Progenitor cell of endocrine pancreas (in vitro differentiated cells): Measurements from ENCODE around the gene AIPL1. TPM values are rescaled to one million over a fixed set of nuclear protein-coding genes. Genes with fewer than 3 reads are reported as not detected.

Source experiments
- DNase-seq: peaks from one replicate; pipeline ENCODE4 v3.0.0; 2021; ENCODE audit warnings: low spot score; ENCODE audit not compliant: unreplicated experiment
- H3K27ac Mint-ChIP-seq: 2 replicates; pipeline ENCODE4 v1.8.0; 2021; ENCODE audit warnings: mild to moderate bottlenecking, moderate library complexity, mixed read lengths
- H3K27me3 Mint-ChIP-seq: 2 replicates; pipeline ENCODE4 v1.8.0; 2021; ENCODE audit warnings: mixed read lengths
- H3K36me3 Mint-ChIP-seq: 2 replicates; pipeline ENCODE4 v1.8.0; 2022; ENCODE audit warnings: mixed read lengths; ENCODE audit not compliant: insufficient read depth
- H3K4me1 Mint-ChIP-seq: 2 replicates; pipeline ENCODE4 v1.8.0; 2021; ENCODE audit warnings: low read depth, mixed read lengths
- H3K4me3 Mint-ChIP-seq: 2 replicates; pipeline ENCODE4 v1.8.0; 2021; ENCODE audit warnings: low read depth, mild to moderate bottlenecking, moderate library complexity, mixed read lengths
- H3K9me3 Mint-ChIP-seq: 2 replicates; pipeline ENCODE4 v1.8.0; 2021; ENCODE audit warnings: low read depth, mixed read lengths
- CTCF ChIP-seq: fragments of 200-600 bp; sonication (generic); IDR thresholded peaks from one replicate; pipeline ENCODE4 v1.5.0; 2021; ENCODE audit warnings: antibody characterized with exemption, mild to moderate bottlenecking; ENCODE audit not compliant: unreplicated experiment
- total RNA-seq: library from RNA; stranded (reverse); gene quantifications from 2 replicates; pipeline ENCODE4 v1.2.1, GENCODE V29; 2021

AIPL1 gene
- total RNA-seq, 1 donor from 2014 or later = not detected

- DNase-seq = no peak
- Mint-ChIP-seq H3K9me3 (peaks cover 3% of the 10 kb centered on the region), H3K4me3 (no peak overlapping the region), H3K4me1 (no peaks in the 10 kb centered on the region), H3K27ac (no peak overlapping the region), H3K36me3 (peaks cover 6% of the 10 kb centered on the region), H3K27me3 (no peaks in the 10 kb centered on the region)
- no peak for TF ChIP-seq CTCF
These were observed 32.6 kb upstream of the AIPL1 start for GRCh38 chr17:6467567-6467966.

GRCh38 chr17:6465206-6466003 lies 30.5 kb upstream of the AIPL1 start:
- Mint-ChIP-seq H3K4me3 (no peak overlapping the region), H3K9me3 (peaks cover 3% of the 10 kb centered on the region), H3K27ac (no peak overlapping the region), H3K36me3 (peaks cover 6% of the 10 kb centered on the region), H3K4me1 (no peaks in the 10 kb centered on the region), H3K27me3 (no peaks in the 10 kb centered on the region)
- DNase-seq = no peak
- TF ChIP-seq CTCF = no peak

- H3K4me1 Mint-ChIP-seq = no peaks in the 10 kb centered on the region
- H3K27me3 Mint-ChIP-seq = no peaks in the 10 kb centered on the region
- DNase-seq = no peak
- H3K4me3 Mint-ChIP-seq = no peak overlapping the region
- peaks cover 3% of the 10 kb centered on the region for H3K9me3 Mint-ChIP-seq
- peaks cover 8% of the 10 kb centered on the region for H3K36me3 Mint-ChIP-seq
- no peak for TF ChIP-seq CTCF
- H3K27ac Mint-ChIP-seq = no peak overlapping the region
These were observed 29.6 kb upstream of the AIPL1 start for GRCh38 chr17:6464446-6465041.

DNA sequence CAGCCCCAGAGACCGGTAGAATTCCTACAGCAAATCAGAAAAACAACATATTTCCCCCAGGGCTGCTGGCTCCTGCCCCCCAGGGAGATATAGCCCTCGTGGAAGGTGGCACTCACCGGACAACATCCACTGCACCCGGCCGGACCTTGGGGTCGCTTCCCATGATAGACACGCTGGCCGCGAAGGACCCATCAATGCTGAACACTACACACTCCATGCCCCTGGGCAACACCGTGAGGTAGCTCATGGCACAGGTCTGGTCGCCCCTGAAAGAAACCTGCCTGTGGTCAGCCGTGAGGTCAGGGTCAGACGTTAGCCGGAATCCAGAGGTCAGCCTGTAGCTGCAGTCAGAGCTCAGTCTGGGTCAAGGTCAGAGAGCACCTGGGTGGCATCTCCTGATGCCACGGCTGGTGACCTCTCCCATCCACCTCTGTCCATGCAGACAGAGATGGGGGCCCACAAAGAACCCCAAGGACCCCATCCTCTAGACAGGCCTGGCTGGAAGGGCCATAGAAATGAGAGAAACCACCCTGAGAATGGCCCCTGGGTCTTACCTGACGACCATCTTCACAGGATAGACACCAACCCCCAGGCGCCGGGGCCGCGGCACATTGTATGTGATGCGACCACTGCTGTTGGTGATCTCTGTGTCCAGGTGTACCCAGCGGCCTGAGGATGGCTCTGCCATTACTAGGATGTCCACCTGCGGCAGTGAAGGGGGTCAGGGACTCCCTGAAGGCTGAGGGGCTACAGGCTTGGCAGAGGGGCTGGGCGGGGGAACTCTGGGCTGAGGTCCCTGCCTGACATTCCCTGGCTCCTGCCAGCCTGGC lies 28.9 kb upstream of the AIPL1 start:
- no peak overlapping the region for H3K4me3 Mint-ChIP-seq
- no peak for TF ChIP-seq CTCF
- no peak for DNase-seq
- no peaks in the 10 kb centered on the region for H3K27me3 Mint-ChIP-seq
- H3K27ac Mint-ChIP-seq = no peak overlapping the region
- peaks cover 8% of the 10 kb centered on the region for H3K36me3 Mint-ChIP-seq
- no peaks in the 10 kb centered on the region for H3K4me1 Mint-ChIP-seq
- peaks cover 3% of the 10 kb centered on the region for H3K9me3 Mint-ChIP-seq

DNA sequence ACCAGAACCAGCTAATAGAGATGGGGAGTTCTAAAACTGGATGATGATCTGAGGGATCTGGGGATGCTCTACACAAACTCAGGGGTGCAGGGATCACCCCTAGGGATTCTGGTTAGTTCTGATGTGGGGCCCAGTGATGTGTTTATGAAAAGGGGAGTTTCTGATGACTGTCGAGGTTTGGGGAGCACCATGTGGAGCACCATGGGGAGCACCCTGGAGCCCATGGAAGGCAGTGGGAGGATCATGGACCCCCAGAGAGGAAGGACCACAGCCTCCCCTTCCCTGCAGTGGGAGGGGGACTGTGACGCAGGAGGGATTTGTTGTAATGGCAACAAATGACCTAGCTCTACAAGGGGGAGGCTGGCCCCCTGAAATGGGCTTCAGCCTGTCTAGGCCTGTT lies 27.8 kb upstream of the AIPL1 start:
- no peak overlapping the region for H3K4me3 Mint-ChIP-seq
- no peak for TF ChIP-seq CTCF
- DNase-seq = no peak
- H3K27me3 Mint-ChIP-seq = no peaks in the 10 kb centered on the region
- no peaks in the 10 kb centered on the region for H3K4me1 Mint-ChIP-seq
- H3K9me3 Mint-ChIP-seq = peaks cover 3% of the 10 kb centered on the region
- H3K27ac Mint-ChIP-seq = no peak overlapping the region
- H3K36me3 Mint-ChIP-seq = peaks cover 6% of the 10 kb centered on the region
